ENCODE measurements around the gene IQCE.

Gene IQCE

DNA sequence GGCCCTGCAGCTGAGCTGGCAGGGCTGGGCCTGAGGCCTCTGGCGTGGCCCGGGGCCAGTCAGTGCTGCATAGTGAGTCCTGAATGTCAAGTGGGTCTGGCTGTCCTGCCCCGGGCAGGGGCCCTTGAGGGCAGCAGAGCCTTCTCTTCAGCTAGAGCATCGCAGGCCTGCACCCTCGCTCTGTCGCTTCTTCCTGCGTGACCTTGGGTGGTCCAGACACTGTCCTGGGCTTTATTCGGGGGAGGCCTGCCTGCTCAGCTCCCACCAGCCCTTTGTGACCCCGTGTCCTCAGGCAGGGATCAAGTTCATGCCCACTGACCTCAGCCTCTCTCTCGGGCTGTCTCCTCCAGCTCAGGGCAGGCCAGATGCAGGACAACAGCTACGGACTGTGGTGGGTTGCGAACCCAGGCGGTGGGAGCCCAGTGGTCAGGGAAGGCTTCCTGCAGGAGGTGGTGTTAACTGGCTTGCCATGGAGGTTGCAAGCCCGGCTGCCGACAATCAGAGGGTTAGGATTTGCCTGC lies 76.4 kb downstream of the IQCE start (continued):
- TF ChIP-seq, protein P1, sequence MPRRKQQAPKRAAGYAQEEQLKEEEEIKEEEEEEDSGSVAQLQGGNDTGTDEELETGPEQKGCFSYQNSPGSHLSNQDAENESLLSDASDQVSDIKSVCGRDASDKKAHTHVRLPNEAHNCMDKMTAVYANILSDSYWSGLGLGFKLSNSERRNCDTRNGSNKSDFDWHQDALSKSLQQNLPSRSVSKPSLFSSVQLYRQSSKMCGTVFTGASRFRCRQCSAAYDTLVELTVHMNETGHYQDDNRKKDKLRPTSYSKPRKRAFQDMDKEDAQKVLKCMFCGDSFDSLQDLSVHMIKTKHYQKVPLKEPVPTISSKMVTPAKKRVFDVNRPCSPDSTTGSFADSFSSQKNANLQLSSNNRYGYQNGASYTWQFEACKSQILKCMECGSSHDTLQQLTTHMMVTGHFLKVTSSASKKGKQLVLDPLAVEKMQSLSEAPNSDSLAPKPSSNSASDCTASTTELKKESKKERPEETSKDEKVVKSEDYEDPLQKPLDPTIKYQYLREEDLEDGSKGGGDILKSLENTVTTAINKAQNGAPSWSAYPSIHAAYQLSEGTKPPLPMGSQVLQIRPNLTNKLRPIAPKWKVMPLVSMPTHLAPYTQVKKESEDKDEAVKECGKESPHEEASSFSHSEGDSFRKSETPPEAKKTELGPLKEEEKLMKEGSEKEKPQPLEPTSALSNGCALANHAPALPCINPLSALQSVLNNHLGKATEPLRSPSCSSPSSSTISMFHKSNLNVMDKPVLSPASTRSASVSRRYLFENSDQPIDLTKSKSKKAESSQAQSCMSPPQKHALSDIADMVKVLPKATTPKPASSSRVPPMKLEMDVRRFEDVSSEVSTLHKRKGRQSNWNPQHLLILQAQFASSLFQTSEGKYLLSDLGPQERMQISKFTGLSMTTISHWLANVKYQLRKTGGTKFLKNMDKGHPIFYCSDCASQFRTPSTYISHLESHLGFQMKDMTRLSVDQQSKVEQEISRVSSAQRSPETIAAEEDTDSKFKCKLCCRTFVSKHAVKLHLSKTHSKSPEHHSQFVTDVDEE (CRISPR knock-in tag; IDR thresholded peaks at IDR 0.05) = no peak
- no peak for TF ChIP-seq GLIS3 (CRISPR knock-in tag; IDR thresholded peaks at IDR 0.05)
- no peak for TF ChIP-seq PPARA (CRISPR knock-in tag; IDR thresholded peaks at IDR 0.05; ENCODE audit: borderline replicate concordance)
- TF ChIP-seq OSR1 (CRISPR knock-in tag; IDR thresholded peaks at IDR 0.05) = no peak
- TF ChIP-seq ISL1 (CRISPR knock-in tag; IDR thresholded peaks at IDR 0.05) = no peak
- TF ChIP-seq CSDC2 (CRISPR knock-in tag; IDR thresholded peaks at IDR 0.05) = no peak
- TF ChIP-seq BACH2 (CRISPR knock-in tag; IDR thresholded peaks at IDR 0.05; ENCODE audit: borderline replicate concordance) = no peak
- TF ChIP-seq, protein P2, sequence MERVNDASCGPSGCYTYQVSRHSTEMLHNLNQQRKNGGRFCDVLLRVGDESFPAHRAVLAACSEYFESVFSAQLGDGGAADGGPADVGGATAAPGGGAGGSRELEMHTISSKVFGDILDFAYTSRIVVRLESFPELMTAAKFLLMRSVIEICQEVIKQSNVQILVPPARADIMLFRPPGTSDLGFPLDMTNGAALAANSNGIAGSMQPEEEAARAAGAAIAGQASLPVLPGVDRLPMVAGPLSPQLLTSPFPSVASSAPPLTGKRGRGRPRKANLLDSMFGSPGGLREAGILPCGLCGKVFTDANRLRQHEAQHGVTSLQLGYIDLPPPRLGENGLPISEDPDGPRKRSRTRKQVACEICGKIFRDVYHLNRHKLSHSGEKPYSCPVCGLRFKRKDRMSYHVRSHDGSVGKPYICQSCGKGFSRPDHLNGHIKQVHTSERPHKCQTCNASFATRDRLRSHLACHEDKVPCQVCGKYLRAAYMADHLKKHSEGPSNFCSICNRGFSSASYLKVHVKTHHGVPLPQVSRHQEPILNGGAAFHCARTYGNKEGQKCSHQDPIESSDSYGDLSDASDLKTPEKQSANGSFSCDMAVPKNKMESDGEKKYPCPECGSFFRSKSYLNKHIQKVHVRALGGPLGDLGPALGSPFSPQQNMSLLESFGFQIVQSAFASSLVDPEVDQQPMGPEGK (CRISPR knock-in tag; IDR thresholded peaks at IDR 0.05; ENCODE audit: borderline replicate concordance) = no peak
- no peak for TF ChIP-seq TOX (CRISPR knock-in tag; IDR thresholded peaks at IDR 0.05; ENCODE audit: borderline replicate concordance)
- no peak for TF ChIP-seq RARB (CRISPR knock-in tag; IDR thresholded peaks at IDR 0.05)
- no peak for TF ChIP-seq ZNF8 (CRISPR knock-in tag; IDR thresholded peaks at IDR 0.05)
- TF ChIP-seq ZC3H10 (CRISPR knock-in tag; IDR thresholded peaks at IDR 0.05) = no peak

DNA sequence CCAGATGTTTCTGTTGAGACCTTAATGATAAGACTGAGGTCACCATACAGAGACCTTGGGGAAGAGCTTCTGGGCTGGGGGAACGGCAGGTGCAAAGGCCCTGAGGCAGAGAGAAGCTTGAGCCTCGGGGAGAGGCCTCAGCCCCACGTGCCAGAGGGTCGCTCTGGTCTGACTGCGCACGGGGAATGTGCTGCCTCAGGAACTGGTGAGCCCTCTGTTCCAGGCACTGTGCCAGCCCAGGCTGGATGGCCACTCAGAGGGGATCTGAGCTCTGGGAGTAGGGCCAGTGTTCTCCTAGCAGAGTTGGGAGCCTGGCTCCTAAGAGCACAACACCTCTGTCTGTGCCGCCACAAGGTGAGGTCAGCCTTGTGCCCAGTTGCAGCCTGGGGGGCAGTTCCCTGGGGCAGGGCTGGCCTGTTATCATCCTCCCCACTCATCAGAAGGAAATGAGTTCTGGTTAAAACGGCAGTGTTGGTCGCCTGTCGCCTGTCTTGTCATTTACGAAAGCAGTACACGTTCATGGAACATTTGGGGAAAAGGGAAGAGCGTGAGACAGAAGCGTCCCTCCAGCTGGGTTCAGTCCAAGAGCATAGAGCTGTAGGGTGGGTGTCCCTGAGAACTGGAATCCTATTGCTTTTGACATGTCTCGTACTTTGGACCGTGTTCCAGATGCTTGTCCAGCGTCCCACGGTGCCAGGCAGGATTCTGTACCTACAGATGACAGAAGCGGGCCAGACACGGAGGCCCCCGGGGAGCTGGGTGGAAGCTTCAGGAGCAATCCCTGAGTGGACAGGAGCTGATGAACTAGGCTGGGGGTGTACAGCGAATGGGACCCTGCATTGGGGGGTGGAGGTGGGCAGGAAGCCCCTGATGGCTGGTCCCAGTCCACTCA lies 77.3 kb downstream of the IQCE start:
- no peak for ATAC-seq
- no peak for TF ChIP-seq ZNF565 (CRISPR knock-in tag; conservative IDR thresholded peaks at IDR 0.05; ENCODE audit: low read depth)
- TF ChIP-seq, protein P1 (CRISPR knock-in tag; IDR thresholded peaks at IDR 0.05) = no peak
- TF ChIP-seq ESRRG (CRISPR knock-in tag; IDR thresholded peaks at IDR 0.05) = no peak
- TF ChIP-seq, protein P3, sequence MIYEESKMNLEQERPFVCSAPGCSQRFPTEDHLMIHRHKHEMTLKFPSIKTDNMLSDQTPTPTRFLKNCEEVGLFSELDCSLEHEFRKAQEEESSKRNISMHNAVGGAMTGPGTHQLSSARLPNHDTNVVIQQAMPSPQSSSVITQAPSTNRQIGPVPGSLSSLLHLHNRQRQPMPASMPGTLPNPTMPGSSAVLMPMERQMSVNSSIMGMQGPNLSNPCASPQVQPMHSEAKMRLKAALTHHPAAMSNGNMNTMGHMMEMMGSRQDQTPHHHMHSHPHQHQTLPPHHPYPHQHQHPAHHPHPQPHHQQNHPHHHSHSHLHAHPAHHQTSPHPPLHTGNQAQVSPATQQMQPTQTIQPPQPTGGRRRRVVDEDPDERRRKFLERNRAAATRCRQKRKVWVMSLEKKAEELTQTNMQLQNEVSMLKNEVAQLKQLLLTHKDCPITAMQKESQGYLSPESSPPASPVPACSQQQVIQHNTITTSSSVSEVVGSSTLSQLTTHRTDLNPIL (CRISPR knock-in tag; IDR thresholded peaks at IDR 0.05; ENCODE audit: low read depth) = no peak
- TF ChIP-seq ZFP30 (CRISPR knock-in tag; IDR thresholded peaks at IDR 0.05) = no peak
- TF ChIP-seq GLIS3 (CRISPR knock-in tag; IDR thresholded peaks at IDR 0.05) = no peak
- TF ChIP-seq, protein P2 (CRISPR knock-in tag; IDR thresholded peaks at IDR 0.05; ENCODE audit: borderline replicate concordance) = no peak
- TF ChIP-seq ZFP3 (CRISPR knock-in tag; IDR thresholded peaks at IDR 0.05) = no peak
- TF ChIP-seq PPARA (CRISPR knock-in tag; IDR thresholded peaks at IDR 0.05; ENCODE audit: borderline replicate concordance) = no peak
- no peak for TF ChIP-seq RARB (CRISPR knock-in tag; IDR thresholded peaks at IDR 0.05)
- no peak for TF ChIP-seq OSR1 (CRISPR knock-in tag; IDR thresholded peaks at IDR 0.05)
- TF ChIP-seq, protein P4, sequence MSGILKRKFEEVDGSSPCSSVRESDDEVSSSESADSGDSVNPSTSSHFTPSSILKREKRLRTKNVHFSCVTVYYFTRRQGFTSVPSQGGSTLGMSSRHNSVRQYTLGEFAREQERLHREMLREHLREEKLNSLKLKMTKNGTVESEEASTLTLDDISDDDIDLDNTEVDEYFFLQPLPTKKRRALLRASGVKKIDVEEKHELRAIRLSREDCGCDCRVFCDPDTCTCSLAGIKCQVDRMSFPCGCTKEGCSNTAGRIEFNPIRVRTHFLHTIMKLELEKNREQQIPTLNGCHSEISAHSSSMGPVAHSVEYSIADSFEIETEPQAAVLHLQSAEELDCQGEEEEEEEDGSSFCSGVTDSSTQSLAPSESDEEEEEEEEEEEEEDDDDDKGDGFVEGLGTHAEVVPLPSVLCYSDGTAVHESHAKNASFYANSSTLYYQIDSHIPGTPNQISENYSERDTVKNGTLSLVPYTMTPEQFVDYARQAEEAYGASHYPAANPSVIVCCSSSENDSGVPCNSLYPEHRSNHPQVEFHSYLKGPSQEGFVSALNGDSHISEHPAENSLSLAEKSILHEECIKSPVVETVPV (CRISPR knock-in tag; IDR thresholded peaks at IDR 0.05) = no peak
- TF ChIP-seq TOX (CRISPR knock-in tag; IDR thresholded peaks at IDR 0.05; ENCODE audit: borderline replicate concordance) = no peak
- TF ChIP-seq ZC3H10 (CRISPR knock-in tag; IDR thresholded peaks at IDR 0.05) = no peak
- no peak for TF ChIP-seq BACH2 (CRISPR knock-in tag; IDR thresholded peaks at IDR 0.05; ENCODE audit: borderline replicate concordance)
- no peak for TF ChIP-seq CSDC2 (CRISPR knock-in tag; IDR thresholded peaks at IDR 0.05)
